GM21367 (cell line): ENCODE data around the gene KLHDC4.

Experiments used
- ATAC-seq: cut with Tn5 transposase; IDR thresholded peaks from one replicate; pipeline ENCODE4 v1.9.1; 2021; ENCODE audit not compliant: unreplicated experiment

Gene KLHDC4

DNA sequence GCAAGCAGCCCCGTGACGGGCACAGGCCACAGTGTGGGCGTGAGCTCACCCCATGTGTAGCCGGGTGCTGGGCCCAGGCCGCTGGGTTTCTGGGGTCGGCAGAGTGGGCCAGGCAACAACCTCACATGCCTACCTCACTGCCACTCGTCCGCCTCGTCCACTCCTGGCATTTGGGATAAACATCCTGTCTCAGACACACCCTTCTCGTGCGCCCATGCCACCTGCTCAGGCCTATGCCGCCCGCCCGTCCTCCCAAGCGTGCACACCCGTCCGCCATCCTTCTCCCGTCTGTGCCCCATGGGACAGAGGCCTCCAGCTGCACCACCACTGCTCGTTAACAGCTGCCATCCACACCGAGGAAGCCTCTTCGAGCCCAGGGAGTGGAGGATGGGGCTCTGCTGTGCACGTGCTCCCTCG lies 64.3 kb downstream of the KLHDC4 start:
- no peak for ATAC-seq

DNA sequence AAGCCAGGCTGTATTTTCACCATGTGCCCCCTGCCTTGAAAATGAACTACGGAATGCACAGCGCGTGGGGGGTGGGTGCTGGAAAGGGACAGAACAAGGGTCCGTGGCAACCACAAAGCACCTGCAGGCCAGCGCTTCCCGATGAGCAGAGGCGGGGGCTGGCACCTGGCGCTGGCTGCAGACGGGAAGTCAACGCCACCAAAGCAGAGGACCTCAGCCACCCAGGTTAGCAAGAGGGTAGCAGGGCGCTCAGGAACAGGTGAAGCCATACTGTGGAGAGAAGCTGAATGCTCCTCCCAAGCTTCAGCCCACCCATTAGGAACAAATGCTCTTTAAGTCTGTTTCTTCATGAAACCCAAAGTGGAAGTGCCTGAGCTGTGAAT lies 64.7 kb downstream of the KLHDC4 start:
- ATAC-seq = no peak

DNA sequence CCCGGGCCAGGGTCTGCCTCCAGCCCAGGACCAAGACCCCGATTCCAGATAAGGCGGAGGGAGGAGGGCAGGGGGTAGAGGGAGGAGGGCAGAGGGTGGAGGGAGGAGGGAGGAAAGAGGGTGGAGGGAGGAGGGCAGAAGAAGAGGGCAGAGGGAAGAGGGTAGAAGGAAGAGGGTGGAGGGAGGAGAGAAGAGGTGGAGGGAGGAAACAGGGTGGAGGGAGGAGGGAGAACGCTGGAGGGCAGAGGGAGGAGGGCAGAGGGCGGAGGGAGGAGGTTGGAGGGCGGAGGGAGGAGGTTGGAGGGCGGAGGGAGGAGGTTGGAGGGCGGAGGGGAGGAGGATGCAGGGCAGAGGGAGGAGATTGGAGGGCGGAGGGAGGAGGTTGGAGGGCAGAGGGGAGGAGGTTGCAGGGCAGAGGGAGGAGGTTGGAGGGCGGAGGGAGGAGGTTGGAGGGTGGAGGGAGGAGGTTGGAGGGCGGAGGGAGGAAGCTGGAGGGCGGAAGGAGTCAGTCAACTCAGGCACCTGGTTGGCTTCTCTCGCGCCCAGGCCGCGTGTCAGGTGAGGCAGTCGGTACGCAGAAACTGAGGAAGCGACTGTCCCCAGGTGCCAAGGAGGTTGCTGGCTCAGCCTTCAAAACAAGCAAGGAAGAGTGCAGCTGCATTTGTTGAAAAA lies 65.2 kb downstream of the KLHDC4 start:
- no peak for ATAC-seq

GRCh38 chr16:87698676-87699199 lies 67.0 kb downstream of the KLHDC4 start:
- no peak for ATAC-seq

DNA sequence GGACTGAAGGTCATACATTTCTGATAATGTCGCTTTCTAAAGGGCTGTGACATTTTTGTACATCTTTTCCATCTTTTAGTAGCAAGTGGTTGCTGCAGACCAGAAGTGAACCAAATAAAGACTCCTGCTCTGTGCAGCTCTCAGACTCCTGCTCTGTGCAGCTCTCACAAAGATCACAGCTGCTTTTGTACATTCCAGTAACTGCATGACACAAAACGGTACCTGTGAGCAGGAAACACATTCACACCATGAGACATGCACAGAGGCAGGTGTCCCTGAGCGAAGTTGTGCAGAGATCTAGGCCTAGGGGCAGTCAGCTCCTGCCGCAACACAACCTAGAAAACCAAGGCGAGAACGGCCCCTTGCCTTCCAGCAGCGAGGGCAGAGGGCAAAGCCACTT lies 67.5 kb downstream of the KLHDC4 start:
- no peak for ATAC-seq

GRCh38 chr16:87697792-87698191 lies 68.0 kb downstream of the KLHDC4 start:
- no peak for ATAC-seq

- no peak for ATAC-seq
These were observed 68.5 kb downstream of the KLHDC4 start for GRCh38 chr16:87697256-87697655.

DNA sequence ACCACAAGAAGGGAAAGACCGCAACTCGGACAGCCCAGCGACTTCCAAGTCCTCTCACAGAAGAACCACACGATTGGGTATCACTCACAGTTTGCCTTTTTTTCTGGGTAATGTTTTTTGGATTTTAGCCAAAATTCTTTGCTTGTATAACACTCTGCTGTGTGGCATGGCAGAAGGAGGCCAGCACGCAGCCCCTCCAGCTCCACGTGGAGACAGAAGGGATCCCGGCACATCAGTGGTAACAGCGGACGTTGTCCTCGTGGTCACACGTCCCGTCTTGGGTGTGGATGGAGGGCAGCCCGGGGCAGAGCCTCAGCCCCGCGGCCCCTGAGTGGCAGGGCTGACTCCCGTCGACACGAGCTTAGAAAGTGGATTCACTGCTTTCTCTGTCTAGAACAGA lies 69.1 kb downstream of the KLHDC4 start:
- no peak for ATAC-seq

DNA sequence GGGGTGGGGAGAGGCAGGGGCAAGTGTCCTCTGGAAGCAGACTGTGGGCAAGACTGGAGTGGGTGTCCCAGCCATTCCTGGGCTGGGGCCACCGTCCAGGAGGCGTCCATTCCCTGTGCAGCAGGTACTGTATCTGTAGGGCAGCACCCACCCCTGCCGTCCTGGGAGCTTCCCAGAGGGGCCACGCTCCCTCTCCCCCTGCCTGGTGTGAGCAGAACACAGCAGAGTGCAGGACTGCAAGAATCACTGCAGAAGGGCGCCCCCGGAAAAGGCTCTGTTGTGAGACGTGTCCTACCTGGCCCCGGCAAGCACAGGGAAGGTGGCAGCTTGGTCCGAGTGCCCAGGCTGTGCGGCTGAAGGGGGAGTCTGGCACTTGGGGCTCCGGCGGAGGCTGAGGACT lies 70.3 kb downstream of the KLHDC4 start:
- no peak for ATAC-seq

DNA sequence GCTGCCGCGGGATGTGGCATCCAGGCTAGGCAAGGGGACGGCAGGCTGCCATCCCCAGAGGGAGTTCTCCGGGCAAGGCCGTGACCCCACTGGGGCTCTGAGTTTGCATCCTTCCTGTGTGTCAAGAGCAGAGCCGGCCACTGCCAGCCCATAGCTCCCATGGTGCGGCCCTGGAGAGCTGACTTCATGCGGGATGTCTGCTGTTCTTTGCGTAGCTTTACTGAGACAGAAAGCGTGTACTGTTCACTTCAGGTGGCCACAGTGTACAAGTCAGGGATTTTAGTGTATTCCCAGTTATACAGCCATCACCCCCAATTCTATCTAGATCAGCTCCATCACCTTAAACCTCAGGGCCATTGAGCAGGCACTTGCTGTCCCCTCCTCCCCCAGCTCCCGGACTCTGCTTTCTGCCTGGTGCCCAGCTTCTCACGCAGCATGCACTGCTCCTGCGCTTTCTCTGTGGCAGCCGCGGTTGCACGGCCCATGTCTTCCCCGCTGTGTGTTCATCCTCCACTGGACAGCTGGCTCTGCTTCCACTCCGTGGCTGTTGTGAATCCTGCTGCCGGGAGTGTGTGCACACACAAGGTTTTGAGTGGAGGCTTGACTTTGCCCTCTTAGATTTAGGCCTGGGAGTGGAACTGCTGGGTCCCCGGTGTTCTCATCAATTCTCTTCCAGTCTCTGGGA lies 71.2 kb downstream of the KLHDC4 start:
- ATAC-seq = no peak

DNA sequence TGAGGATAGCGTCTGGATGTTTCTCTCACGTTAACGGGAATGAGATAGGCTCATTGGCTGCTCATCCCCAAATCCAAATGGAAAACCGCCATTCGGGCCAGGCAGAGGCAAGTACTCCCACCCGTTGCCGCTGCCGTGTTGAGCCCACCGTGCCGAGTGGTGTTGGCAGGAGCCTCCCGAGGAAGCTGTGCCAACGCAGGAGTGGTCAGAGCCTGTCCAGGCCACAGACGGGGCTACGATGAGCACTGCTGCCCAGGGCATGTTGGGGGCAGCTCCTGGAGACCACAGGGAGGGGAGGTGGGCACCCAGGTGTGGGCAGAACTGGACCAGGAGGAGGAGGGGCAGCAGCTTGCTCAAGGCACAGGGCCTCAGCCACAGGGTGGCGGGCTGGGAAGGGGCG lies 72.0 kb downstream of the KLHDC4 start:
- no peak for ATAC-seq

DNA sequence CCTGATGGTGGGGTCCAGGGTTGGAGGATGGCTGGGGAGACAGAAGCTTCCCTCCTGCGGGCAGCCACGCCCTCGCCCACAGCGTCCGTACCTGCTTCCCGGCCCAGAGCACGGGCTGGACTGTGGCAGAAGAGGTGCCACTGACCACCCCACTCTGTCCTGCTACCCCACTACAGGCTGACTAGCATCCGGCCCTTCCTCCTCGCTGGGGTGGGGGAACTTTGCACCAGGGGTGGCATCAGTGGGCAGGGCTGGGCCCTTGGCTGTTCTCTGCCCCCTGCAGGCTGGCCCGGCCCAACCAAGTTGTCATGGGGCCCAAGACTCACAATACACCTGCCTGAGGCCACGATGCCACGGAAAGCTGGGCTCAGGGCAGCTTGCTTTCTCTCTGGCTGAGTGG lies 73.0 kb downstream of the KLHDC4 start:
- ATAC-seq = no peak

- ATAC-seq = no peak
These were observed 73.6 kb downstream of the KLHDC4 start for GRCh38 chr16:87692176-87692575.

- no peak for ATAC-seq
These were observed 74.1 kb downstream of the KLHDC4 start for GRCh38 chr16:87691686-87692079.

DNA sequence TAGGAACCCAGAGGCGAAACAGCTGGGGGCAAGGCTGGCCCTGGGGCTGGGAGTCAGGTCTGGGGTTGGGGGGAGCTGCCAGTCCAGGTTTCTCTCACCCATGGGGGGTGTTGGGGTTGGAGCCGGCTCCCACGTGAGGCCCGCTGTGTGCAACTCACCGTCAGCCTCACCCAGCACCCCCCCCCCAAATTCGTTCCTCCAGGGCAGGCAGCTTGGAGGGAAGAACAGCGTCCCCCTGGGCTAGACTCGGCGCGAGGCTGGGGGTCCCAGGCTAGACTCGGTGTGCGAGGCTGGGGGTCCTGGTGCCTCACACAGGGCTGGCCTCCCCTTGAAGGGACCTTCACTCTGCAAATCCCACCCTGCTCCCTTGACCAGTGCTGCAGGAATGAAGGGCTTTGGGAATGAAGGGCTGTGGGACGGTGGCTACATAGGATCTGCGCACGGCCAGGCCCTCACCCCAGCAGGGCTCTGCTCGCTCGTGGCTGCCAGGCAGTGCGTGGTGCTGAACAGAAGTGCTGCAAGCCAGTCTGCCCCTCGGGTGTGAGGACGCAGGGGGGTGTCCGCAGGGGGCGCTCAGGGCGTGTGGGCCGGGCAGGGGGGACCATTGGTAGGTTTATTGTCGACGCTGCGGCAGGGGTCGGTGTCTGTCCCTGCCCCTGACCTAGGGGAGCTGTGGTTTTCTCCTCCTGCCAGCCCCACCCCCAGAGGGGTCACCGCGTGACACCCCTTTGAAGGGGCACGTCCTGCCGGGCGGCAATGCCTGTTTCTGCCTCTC lies 74.7 kb downstream of the KLHDC4 start:
- ATAC-seq = no peak

DNA sequence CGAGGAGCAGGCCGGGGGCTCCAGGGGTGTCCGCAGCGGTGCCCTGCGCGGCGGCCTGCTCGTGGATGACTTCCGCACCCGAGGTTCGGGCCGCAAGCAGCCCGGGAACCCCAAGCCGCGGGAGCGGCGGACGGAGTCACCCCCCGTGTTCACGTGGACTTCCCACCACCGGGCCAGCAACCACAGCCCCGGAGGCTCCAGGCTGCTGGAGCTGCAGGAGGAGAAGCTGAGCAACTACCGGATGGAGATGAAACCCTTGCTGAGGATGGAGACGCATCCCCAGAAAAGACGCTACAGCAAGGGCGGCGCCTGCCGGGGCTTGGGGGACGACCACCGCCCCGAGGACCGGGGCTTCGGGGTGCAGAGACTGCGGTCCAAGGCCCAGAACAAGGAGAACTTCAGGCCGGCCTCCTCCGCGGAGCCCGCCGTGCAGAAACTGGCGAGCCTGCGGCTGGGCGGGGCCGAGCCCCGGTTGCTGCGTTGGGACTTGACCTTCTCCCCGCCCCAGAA lies 75.8 kb downstream of the KLHDC4 start:
- no peak for ATAC-seq

DNA sequence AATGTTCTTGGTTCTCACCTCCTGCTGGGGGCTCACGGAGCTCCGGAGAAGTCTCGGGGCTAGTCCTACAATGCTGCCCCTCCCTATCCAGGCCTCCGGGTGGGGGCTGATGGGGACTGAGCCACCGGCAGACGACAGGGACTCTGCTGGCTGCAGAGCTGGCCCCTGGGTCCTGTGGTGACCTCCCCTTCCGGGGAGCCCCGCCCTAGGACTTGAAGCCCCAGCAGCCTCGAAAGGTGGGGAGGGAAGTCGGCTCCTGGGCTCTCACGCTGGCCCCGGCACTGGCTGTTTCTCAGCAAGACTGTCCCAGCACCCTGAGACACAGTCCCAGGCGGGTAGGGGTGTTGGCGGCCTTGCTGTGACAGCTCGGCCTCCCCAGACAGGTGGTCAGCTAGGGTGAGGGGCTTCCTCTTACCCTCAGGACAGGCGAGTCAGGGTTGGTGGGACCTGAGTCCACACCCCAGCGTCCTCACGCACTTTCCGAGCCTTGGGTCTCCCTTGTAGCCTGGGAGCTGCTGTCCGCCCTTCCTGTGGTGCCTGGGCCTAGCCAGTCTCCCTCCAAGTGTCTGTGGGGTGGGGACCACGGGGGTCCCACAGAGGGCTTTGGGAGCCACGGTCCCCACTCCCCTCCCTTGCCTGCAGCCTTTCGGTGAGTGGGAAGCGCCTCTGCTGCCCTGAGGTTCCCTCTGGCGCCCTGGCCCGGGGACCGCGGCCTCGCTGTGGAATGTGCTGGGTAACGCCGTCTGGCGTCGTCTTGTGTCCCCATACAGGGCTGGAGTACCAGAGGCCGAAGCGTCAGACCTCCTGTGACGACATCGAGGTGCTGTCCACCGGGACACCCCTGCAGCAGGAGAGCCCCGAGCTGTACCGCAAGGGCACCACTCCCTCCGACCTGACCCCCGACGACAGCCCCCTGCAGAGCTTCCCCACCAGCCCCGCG lies 76.6 kb downstream of the KLHDC4 start:
- no peak for ATAC-seq

- ATAC-seq = no peak
These were observed 77.7 kb downstream of the KLHDC4 start for GRCh38 chr16:87687998-87688529.

DNA sequence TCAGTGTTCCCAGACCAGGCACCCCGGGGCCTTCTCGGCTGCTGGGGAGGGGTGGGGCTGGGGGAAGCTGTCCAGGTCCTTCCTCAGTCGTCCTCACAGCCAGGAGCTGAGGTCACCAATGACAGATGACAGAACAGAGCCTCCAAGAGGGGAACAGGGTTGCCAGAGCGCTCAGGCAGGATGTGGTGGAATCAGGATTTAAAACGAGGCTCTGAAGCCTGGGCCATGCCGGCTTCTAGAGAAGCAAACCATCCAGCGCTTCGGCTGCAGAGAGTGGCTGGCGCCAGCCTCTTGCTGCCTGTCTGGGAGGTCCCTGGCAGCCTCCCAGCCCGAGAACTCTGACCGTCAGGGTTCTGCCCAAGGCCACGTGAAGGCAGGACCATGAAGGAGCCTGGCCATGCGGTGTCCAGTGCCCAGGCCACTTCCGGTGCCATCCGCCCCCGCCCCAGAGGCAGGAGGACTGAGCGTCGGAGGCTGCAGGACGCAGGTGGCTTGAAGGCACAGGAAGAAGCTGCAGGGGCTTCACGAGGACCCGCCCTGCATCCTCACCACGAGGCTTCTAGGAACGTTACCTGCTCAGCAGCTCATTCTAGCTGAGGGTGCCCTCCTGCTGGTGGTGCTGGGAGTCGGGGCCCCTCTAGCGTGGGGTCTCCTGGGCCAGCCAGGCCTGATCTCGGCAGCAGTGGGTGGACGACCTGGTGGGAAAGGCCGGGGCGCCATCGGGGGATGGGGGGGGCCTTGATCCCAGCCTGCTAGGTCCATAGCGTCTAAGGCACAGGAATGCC lies 78.5 kb downstream of the KLHDC4 start:
- no peak for ATAC-seq

- ATAC-seq = no peak
These were observed 79.1 kb downstream of the KLHDC4 start for GRCh38 chr16:87686697-87687096.
